GM19397 (cell line): Measurements from ENCODE around the gene TTLL13.

ENCODE experiments used
- ATAC-seq: cut with Tn5 transposase; IDR thresholded peaks from one replicate; pipeline ENCODE4 v1.9.1; 2021; ENCODE audit warnings: mild to moderate bottlenecking, moderate library complexity; ENCODE audit not compliant: unreplicated experiment

TTLL13 gene, protein sequence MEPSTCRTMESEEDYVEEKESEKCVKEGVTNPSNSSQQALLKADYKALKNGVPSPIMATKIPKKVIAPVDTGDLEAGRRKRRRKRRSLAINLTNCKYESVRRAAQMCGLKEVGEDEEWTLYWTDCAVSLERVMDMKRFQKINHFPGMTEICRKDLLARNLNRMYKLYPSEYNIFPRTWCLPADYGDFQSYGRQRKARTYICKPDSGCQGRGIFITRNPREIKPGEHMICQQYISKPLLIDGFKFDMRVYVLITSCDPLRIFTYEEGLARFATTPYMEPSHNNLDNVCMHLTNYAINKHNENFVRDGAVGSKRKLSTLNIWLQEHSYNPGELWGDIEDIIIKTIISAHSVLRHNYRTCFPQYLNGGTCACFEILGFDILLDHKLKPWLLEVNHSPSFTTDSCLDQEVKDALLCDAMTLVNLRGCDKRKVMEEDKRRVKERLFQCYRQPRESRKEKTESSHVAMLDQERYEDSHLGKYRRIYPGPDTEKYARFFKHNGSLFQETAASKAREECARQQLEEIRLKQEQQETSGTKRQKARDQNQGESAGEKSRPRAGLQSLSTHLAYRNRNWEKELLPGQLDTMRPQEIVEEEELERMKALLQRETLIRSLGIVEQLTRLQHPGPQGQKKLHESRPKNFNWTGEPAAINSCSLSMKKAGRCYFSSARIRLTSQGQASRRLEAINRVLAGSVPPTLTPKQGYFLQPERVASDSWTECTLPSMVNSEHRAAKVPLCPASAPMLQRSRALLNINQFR

GRCh38 chr15:90249203-90249863 lies at the start of gene TTLL13:
Gene TTLL13, plus strand, starts transcription at chr15:90249556. Its CDS starts 1,075 bp downstream, at chr15:90250631.
- ATAC-seq = peak; percentile 67

DNA sequence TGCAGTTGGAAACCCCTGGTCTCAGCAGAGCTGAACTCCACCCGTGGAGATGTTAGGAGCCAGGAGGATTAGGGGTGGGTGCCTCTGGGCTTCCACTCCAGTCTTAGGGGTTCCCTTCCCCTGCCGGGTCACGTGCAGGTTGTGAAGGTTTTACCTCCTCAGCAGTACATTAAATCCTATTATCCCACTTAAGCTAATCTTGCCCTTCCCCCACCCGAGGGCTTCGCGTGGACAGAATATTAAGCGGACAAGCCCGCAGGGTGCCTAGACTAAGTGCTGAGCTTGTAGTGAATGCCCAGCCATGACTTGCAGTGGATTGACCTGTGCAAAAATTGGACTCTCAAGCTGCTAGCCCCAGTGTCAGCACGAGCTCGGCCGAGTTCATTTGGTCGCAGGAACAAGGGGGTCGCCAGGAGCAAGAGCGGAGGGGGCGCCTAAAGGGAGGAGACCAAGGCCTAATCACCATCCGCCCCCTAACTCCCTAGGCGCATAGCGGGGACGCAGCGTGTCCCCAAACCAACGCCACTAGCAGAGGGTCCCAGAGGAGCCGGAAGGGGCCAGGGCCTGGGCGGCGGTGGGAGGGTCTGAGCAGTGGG lies 48.7 kb upstream of the TTLL13 start:
- no peak for ATAC-seq

- peak; percentile 84 for ATAC-seq
Observed at GRCh38 chr15:90201130-90201943, 48.0 kb upstream of the TTLL13 start, which contains the start of gene SEMA4B. Gene SEMA4B, plus strand, starts transcription at chr15:90201330. Its CDS starts 249 bp downstream, at chr15:90201579.

DNA sequence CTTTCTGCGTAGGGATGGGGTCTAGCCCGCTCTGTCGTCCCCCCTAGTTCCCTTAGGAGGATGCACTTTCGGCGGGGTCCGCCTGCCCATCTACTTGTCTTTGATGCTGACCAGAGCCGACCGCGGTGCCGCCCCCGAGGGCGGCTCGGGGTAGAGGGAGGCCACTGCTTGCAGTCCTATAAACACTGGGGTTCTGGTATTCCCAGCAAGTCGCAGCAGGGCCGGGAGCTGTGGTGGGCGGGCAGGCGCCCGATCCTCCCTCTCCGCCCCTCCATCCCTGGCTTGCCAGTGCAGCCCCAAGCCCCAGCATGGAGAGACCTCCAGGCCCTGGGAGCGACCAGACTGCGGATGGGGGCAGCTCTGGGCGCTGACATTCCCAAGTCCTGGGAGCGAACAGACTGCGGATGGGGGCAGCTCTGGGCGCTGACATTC lies 47.4 kb upstream of the TTLL13 start:
- no peak for ATAC-seq

- ATAC-seq = no peak
Observed at GRCh38 chr15:90202929-90203328, 46.4 kb upstream of the TTLL13 start.

DNA sequence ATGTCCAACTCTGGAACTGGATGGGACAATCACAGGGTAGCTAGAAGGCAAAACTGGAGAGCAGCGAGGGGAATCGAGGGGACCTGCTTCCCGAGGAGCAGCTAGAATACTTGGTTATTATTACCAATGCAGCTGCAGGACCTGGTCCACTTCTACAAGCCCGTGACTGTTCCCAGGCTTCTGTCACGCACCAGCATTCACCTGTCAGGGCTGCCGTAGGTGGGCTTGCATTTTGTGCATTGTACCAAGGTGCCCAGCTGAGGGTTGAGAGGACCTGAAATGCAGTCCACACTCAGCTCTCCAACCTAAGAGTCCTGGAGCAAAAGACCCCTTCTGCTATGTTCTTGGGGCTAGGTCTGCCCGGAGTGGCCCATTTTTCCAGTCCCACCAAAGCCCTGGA lies 45.9 kb upstream of the TTLL13 start:
- no peak for ATAC-seq

- no peak for ATAC-seq
Observed at GRCh38 chr15:90203922-90204321, 45.4 kb upstream of the TTLL13 start.

DNA sequence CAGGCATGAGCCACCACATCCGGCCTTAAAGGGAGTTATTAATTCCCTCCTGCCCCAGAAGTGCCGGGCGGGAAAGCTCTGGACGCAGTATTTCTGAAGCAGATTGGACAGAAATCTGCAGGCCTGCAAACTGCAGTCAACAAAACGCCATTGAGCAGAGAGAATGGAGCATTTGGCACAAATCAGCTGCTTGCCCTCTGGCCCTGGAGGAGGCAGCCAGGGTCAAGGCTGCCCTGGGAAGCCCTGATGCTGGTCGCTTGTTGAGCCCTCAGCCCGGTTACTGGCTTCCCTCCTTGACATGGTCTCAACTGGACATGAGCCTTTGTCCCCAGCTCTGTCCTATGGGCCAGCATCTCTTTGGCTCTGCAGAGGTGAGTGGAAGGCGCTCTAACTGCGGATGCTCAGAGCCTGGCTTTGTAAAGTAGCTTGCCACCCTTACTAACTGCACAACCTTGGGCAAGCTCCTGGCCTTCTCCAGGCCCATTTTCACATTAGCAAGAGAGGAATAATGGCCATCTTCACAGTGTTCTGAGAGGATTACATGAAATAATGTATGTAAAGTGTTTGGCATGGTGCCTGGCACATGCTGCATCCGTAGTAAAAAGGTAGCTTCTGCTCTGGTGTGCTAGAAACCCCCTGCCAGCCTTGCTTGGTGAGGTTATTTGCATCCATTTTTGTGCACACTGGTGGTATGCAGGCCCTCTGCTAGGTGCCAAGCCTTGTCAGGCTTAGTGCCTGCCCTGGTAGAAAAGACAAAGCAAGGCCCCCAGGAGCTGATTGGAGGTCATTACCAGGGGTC lies 44.1 kb upstream of the TTLL13 start:
- no peak for ATAC-seq

DNA sequence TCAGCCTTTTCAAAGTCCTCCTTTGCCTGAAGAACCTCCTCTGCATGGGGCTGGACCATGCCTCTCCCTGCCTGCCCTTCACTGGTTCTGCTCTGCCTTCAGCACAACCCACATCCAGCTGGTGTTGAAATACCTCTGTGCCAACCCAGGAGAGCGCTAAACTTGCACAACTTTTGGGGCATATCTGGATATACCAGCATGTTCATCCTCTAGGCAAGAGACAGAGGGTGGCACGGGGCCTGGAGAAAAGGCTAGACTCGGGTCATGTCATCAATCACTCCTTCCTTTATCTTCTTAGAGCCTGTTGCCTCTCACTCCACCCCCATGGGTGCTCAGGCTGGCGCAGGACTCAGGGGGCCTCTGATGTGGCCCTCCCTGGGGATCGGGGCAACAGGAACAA lies 43.5 kb upstream of the TTLL13 start:
- no peak for ATAC-seq

DNA sequence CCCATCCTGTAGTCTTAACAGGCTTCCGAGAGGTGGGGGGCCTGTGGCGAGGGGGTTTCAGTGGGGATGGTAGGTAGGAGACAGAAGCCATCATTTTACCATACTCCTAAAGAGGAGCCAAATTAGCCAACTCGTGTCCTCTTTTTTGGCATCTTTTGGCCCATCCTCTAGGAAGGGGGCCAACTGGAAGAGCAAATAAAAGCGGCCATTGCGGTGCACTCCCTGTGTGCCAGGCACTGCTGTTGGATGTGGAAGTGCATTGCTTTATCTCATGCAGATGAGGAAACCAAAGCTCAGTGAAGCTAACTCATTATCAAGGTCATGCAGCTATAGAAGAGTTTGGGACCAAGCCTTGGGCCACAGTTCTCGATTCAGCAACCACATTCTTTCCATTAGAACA lies 42.1 kb upstream of the TTLL13 start:
- ATAC-seq = no peak

- no peak for ATAC-seq
Observed at GRCh38 chr15:90208356-90208755, 41.0 kb upstream of the TTLL13 start.

- no peak for ATAC-seq
Observed at GRCh38 chr15:90209591-90209990, 39.8 kb upstream of the TTLL13 start.

DNA sequence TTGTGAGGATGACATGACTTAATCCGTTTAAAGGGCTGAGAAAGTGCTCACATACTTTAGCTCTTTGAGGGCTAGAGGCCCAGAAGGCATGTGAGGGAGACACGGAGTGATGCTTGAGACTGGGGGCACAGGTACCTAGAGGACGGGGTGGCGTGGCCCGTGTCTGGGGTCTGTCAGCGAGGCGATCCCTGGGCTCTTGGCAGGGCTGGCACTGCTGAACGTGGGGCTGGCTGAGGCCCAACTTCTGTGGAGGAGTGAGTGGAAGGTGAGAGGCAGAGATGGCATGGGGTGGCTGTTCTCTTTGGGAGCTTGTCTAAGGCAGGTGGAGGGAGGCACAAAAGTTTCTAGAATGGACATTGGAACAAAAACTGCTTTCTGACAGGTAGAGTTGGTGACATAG lies 38.8 kb upstream of the TTLL13 start:
- no peak for ATAC-seq

- ATAC-seq = no peak
Observed at GRCh38 chr15:90211009-90211408, 38.3 kb upstream of the TTLL13 start.

GRCh38 chr15:90211440-90212143 lies 37.8 kb upstream of the TTLL13 start:
- ATAC-seq = no peak

DNA sequence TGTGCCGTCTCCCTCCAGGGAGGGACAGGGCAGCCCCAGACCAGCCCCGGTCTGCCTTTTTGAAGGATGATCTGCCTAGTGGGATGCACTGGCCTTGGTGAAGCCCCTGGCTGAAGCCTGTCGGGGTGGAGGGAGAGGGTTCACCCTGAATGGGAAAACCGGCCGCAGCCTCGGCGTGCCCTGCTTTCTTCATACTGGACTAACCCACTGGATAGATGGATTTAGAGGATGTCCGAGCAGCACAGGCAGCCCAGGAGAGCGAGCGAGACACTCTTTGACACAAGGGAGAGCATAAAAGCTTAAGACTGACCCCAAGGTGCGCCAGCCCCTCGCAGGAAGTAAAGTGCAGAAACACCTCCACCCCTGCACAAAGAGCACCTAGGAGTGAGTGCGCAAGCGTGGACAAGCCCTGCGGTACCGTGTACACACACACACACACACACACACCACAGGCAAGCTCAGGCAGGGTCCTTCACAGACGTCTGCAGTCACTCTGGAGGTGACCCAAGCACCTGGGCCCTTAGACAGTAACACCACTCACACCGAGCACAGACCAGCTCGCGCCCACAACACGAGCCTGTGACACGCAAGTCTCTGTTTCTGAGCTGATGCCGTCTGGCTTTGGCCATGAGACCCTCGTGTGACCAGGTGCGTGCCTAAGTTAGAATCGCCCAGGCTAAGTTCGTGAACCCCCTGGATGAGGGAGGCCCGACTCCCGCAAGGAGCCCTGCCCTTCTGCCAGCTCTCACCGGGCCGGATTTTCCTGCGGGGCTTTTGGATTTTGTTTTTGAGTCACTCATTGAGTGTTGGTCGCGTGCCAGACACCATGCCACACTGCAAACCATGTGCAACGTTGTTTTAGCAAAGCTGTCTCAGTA lies 36.9 kb upstream of the TTLL13 start:
- no peak for ATAC-seq

DNA sequence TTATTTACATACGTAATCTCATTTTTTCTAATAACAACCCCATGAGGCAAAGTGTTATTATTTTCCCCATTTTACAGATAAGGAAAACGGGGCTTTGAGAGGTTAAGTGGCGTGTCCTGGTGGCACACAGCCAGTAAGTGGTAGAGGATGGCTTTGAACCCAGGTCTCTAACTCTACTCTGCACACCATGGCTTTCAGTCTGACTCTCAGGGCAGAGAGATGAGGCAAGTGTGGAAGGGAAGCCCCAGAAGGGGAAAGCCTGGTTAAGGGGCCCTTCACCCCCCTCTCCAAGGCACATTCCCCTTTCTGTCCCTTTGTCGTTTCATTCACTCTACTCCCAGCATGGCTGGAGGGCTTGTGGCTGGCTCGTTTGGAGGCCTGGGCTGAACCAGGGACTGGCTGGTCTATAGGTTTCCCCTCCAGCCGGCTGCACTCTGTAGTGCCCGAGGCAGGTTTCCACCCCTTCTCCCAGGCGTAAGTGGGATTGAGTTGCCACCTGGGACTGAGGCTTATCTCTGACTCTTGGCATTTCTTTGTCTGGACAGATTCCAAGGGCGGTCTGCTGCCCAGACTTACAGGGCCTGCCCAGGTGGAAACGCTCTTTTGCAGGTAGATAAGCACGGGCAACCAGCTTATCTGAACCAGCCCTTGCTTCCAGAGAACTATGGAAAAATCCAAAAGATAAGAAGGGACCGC lies 36.1 kb upstream of the TTLL13 start:
- no peak for ATAC-seq
